ENCODE measurements around the gene PLA2G4F.
"Not testable (repeated sequence)": the region's sequence is repeated elsewhere in the genome, so short reads cannot be mapped to it uniquely, and the experiment has no call there.

The PLA2G4F gene

GRCh38 chr15:42093966-42094365 lies 62.5 kb downstream of the PLA2G4F start:
- DNase-seq: no peak

- no peak for DNase-seq
Observed at GRCh38 chr15:42092398-42093318, 63.8 kb downstream of the PLA2G4F start.

GRCh38 chr15:42091753-42092397 lies 64.6 kb downstream of the PLA2G4F start:
- DNase-seq: not testable (repeated sequence)

- no peak for DNase-seq
Observed at GRCh38 chr15:42090781-42091180, 65.7 kb downstream of the PLA2G4F start.

- no peak for DNase-seq
Observed at GRCh38 chr15:42090370-42090769, 66.1 kb downstream of the PLA2G4F start.

GRCh38 chr15:42089942-42090341 lies 66.5 kb downstream of the PLA2G4F start:
- DNase-seq: no peak
